Smooth muscle cell (in vitro differentiated cells): ENCODE measurements around the gene ACP5. TPM values are rescaled to one million over a fixed set of nuclear protein-coding genes. Genes with fewer than 3 reads are reported as not detected.
A peak's percentile ranks its signal among the peaks of the same experiment; 100 is the strongest.

ENCODE experiments used
- DNase-seq: peaks from one replicate; lab custom pipeline; 2025; ENCODE audit not compliant: unreplicated experiment; lab: John Stamatoyannopoulos, UW
- H2AFZ ChIP-seq: fragments of 200-600 bp; sonication (generic); 2 replicates; pipeline ENCODE4 v1.6.0; 2016; ENCODE audit warnings: antibody characterized with exemption, low read depth, mild to moderate bottlenecking
- H3F3A ChIP-seq: fragments of 200-600 bp; sonication (generic); 2 replicates; pipeline ENCODE4 v1.6.0; 2017; ENCODE audit warnings: antibody characterized with exemption, low read depth
- H3K27ac ChIP-seq: fragments of 200-600 bp; sonication (generic); 2 replicates; pipeline ENCODE4 v1.5.1; 2016; ENCODE audit warnings: low read depth, mild to moderate bottlenecking
- H3K27me3 ChIP-seq: fragments of 200-600 bp; sonication (generic); 2 replicates; pipeline ENCODE4 v1.6.1; 2016; ENCODE audit warnings: low read depth, mild to moderate bottlenecking
- H3K36me3 ChIP-seq: fragments of 200-600 bp; sonication (generic); 2 replicates; pipeline ENCODE4 v1.5.1; 2016; ENCODE audit warnings: low read depth
- H3K4me1 ChIP-seq: fragments of 200-600 bp; sonication (generic); 2 replicates; pipeline ENCODE4 v1.5.1; 2016; ENCODE audit warnings: low read depth
- H3K4me2 ChIP-seq: fragments of 200-600 bp; sonication (generic); 2 replicates; pipeline ENCODE4 v1.6.0; 2016; ENCODE audit warnings: mild to moderate bottlenecking
- H3K4me3 ChIP-seq: fragments of 200-600 bp; sonication (generic); 2 replicates; pipeline ENCODE4 v1.5.1; 2016; ENCODE audit warnings: mild to moderate bottlenecking
- H3K79me2 ChIP-seq: fragments of 200-600 bp; sonication (generic); 2 replicates; pipeline ENCODE4 v1.6.0; 2016; ENCODE audit warnings: low read depth, mild to moderate bottlenecking
- H3K9ac ChIP-seq: fragments of 200-600 bp; sonication (generic); 2 replicates; pipeline ENCODE4 v1.6.0; 2016; ENCODE audit warnings: low read depth
- H3K9me3 ChIP-seq: fragments of 200-600 bp; sonication (generic); replicated peaks from 2 replicates; pipeline ENCODE4 v1.5.1; 2016; ENCODE audit warnings: low read depth
- H4K20me1 ChIP-seq: fragments of 200-600 bp; sonication (generic); 2 replicates; pipeline ENCODE4 v1.6.0; 2016; ENCODE audit warnings: low read depth
- WGBS: methylation state at CpG from one replicate; pipeline ENCODE4 v1.1.7; 2016; ENCODE audit warnings: low lambda C conversion rate; 5-methylcytosine and 5-hydroxymethylcytosine counted together
- polyA plus RNA-seq: library from polyadenylated mRNA; unstranded; fragments of >200 nt; fragmentation: Nextera tagmentation; extraction: Ambion mirVana; gene quantifications from 2 replicates; pipeline ENCODE4 v1.2.1, GENCODE V29; 2016
- total RNA-seq: library from RNA; depleted of rRNA; stranded (reverse); fragments of >200 nt; gene quantifications from 2 replicates; pipeline ENCODE4 v1.2.3, GENCODE V29; 2014
- TF ChIP-seq, protein P1 (sequence below): fragments of 200-600 bp; sonication (generic); IDR thresholded peaks from 2 replicates; pipeline ENCODE4 v1.5.1; 2017; ENCODE audit warnings: borderline replicate concordance, mild to moderate bottlenecking, antibody characterized with exemption; ENCODE audit not compliant: insufficient read depth, poor library complexity, severe bottlenecking

The ACP5 gene
- total and polyA plus RNA-seq, 2 experiments from 2014 or later: 1.9 TPM

- Histone ChIP-seq H3K9ac (no peak overlapping the region), H4K20me1 (peaks cover 13% of the 10 kb centered on the region), H3K27ac (no peak overlapping the region), H3K79me2 (peaks cover 18% of the 10 kb centered on the region), H2AFZ (no peak overlapping the region), H3K4me3 (no peak overlapping the region), H3K36me3 (no peaks in the 10 kb centered on the region), H3K4me1 (peaks cover 10% of the 10 kb centered on the region), H3K4me2 (no peak overlapping the region), H3F3A (no peaks in the 10 kb centered on the region), H3K9me3 (no peaks in the 10 kb centered on the region), H3K27me3 (no peaks in the 10 kb centered on the region)
- no peak for DNase-seq
- TF ChIP-seq, protein P1, sequence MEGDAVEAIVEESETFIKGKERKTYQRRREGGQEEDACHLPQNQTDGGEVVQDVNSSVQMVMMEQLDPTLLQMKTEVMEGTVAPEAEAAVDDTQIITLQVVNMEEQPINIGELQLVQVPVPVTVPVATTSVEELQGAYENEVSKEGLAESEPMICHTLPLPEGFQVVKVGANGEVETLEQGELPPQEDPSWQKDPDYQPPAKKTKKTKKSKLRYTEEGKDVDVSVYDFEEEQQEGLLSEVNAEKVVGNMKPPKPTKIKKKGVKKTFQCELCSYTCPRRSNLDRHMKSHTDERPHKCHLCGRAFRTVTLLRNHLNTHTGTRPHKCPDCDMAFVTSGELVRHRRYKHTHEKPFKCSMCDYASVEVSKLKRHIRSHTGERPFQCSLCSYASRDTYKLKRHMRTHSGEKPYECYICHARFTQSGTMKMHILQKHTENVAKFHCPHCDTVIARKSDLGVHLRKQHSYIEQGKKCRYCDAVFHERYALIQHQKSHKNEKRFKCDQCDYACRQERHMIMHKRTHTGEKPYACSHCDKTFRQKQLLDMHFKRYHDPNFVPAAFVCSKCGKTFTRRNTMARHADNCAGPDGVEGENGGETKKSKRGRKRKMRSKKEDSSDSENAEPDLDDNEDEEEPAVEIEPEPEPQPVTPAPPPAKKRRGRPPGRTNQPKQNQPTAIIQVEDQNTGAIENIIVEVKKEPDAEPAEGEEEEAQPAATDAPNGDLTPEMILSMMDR: no peak
- 88% methylated on average over 4 of the region's 4 CpGs for WGBS
Observed at GRCh38 chr19:11594084-11594483, 16.6 kb upstream of the ACP5 start.

- no peaks in the 10 kb centered on the region for H3K36me3 ChIP-seq
- no peak overlapping the region for H3K4me3 ChIP-seq
- H2AFZ ChIP-seq: peak overlapping the region; percentile 7
- no peaks in the 10 kb centered on the region for H3K27me3 ChIP-seq
- H3K9me3 ChIP-seq: no peaks in the 10 kb centered on the region
- no peak overlapping the region for H3K9ac ChIP-seq
- TF ChIP-seq, protein P1: no peak
- H3K79me2 ChIP-seq: no peaks in the 10 kb centered on the region
- 79% methylated on average over 13 of the region's 13 CpGs for whole genome bisulfite sequencing
- no peak for DNase-seq
- H4K20me1 ChIP-seq: no peaks in the 10 kb centered on the region
- no peak overlapping the region for H3K4me2 ChIP-seq
- H3K4me1 ChIP-seq: no peaks in the 10 kb centered on the region
- H3K27ac ChIP-seq: no peak overlapping the region
- no peaks in the 10 kb centered on the region for H3F3A ChIP-seq
Observed at GRCh38 chr19:11587975-11588631, 10.7 kb upstream of the ACP5 start.

- Histone ChIP-seq H3K36me3 (no peaks in the 10 kb centered on the region), H3K4me2 (no peak overlapping the region), H3K9ac (no peak overlapping the region), H3K79me2 (no peaks in the 10 kb centered on the region), H3K4me3 (no peak overlapping the region), H3K27me3 (no peaks in the 10 kb centered on the region), H3K9me3 (no peaks in the 10 kb centered on the region), H3F3A (no peaks in the 10 kb centered on the region), H4K20me1 (no peaks in the 10 kb centered on the region), H3K4me1 (no peaks in the 10 kb centered on the region), H2AFZ (peak overlapping the region; percentile 7), H3K27ac (no peak overlapping the region)
- WGBS: 20% methylated on average over 5 of the region's 7 CpGs
- TF ChIP-seq, protein P1: peak; percentile 89
- DNase-seq: peak; percentile 32
Observed at GRCh38 chr19:11587302-11587974, 10.0 kb upstream of the ACP5 start.
